Stomach (tissue), 9 donors: Measurements from ENCODE around the gene MCF2L. TPM values are rescaled to one million over a fixed set of nuclear protein-coding genes. Genes with fewer than 3 reads are reported as not detected.
A peak's percentile ranks its signal among the peaks of the same experiment; 100 is the strongest.

Source experiments
- DNase-seq, 2 donors: peaks; one replicate each; pipeline versions ENCODE4 v3.0.0 to v3.0.0-alpha.2; 2013 to 2019
- H3K27ac ChIP-seq, 5 donors: fragments of 200-600 bp in 4 of 5; sonication (generic) in 4 of 5; one replicate each; pipeline ENCODE4 v1.5.1; 2013 to 2019; ENCODE audit warnings: mild to moderate bottlenecking in 1 of 5, moderate library complexity in 1 of 5
- H3K27me3 ChIP-seq, 3 donors: fragments of 200-600 bp; sonication (generic); one replicate each; pipeline ENCODE4 v1.5.1; 2017 to 2019; ENCODE audit warnings: mixed run types in 1 of 3
- H3K36me3 ChIP-seq, 4 donors: fragments of 200-600 bp; sonication (generic); 1 replicate in 3 of 4; 2 replicates in 1 of 4; pipeline ENCODE4 v1.5.1; 2016 to 2019
- H3K4me1 ChIP-seq, 4 donors: fragments of 200-600 bp; sonication (generic); one replicate each; pipeline ENCODE4 v1.5.1; 2016 to 2019
- H3K4me3 ChIP-seq, 4 donors: fragments of 200-600 bp; sonication (generic) in 3 of 4; one replicate each; pipeline ENCODE4 v1.5.1; 2016 to 2019; ENCODE audit warnings: mild to moderate bottlenecking in 1 of 4
- H3K9me3 ChIP-seq, 4 donors: fragments of 200-600 bp; sonication (generic); one replicate each; pipeline ENCODE4 v1.5.1; 2016 to 2019
- EP300 ChIP-seq: sonication (generic); formaldehyde crosslinking; IDR thresholded peaks from one replicate; pipeline ENCODE4 v1.6.1; 2017; ENCODE audit warnings: antibody characterized with exemption
- POLR2A ChIP-seq, 4 donors: fragments of 450-650 bp; IDR thresholded peaks; one replicate each; pipeline ENCODE4 v1.6.1; 2016; ENCODE audit warnings: antibody characterized with exemption in 4 of 4, control low read depth in 2 of 4, mild to moderate bottlenecking in 1 of 4, moderate library complexity in 1 of 4
- POLR2AphosphoS5 ChIP-seq, 3 donors: sonication (generic); formaldehyde crosslinking; IDR thresholded peaks; one replicate each; pipeline ENCODE4 v1.6.1; 2016; ENCODE audit warnings: antibody characterized with exemption in 3 of 3
- WGBS, 5 donors: extraction: QIAGEN DNeasy Blood & Tissue Kit in 3 of 5; methylation state at CpG; one replicate each; pipeline versions ENCODE4 v1.1.5 to v1.1.7; 2013 to 2018; 5-methylcytosine and 5-hydroxymethylcytosine counted together
- intact Hi-C: fragments of 100-400 bp; cut with DNase I; formaldehyde crosslinking; loops from one replicate; pipeline ENCODE4 v1.15.1; 2023; ENCODE audit warnings: low total_unique reads
- polyA plus RNA-seq, 3 donors: library from polyadenylated mRNA; stranded (reverse); fragments of 200-250 nt; gene quantifications; one replicate each; pipeline ENCODE4 v1.2.3, GENCODE V29; 2013
- total RNA-seq, 5 donors: library from RNA; depleted of rRNA; stranded (reverse); fragments of >200 nt; gene quantifications; one replicate each; pipeline versions ENCODE4 v1.1.0 to v1.2.3, GENCODE V29; 2014 to 2016
- TF ChIP-seq, protein P1 (sequence below), 7 experiments: fragments of 450-650 bp in 4 of 7; fragments of 200-600 bp in 3 of 7; sonication (generic) in 3 of 7; IDR thresholded peaks; one replicate each; pipeline ENCODE4 v1.5.1; 2016 to 2019; ENCODE audit warnings: antibody characterized with exemption in 7 of 7, control low read depth in 2 of 7, mild to moderate bottlenecking in 1 of 7
- donor health status: healthy with polysubstance abuse.
- donor health status: Bipolar disorder and iron deficiency.
- donor health status: healthy.

The MCF2L gene
- total and polyA plus RNA-seq, 8 donors, result 10.8 to 363 (median 39.4) TPM

DNA sequence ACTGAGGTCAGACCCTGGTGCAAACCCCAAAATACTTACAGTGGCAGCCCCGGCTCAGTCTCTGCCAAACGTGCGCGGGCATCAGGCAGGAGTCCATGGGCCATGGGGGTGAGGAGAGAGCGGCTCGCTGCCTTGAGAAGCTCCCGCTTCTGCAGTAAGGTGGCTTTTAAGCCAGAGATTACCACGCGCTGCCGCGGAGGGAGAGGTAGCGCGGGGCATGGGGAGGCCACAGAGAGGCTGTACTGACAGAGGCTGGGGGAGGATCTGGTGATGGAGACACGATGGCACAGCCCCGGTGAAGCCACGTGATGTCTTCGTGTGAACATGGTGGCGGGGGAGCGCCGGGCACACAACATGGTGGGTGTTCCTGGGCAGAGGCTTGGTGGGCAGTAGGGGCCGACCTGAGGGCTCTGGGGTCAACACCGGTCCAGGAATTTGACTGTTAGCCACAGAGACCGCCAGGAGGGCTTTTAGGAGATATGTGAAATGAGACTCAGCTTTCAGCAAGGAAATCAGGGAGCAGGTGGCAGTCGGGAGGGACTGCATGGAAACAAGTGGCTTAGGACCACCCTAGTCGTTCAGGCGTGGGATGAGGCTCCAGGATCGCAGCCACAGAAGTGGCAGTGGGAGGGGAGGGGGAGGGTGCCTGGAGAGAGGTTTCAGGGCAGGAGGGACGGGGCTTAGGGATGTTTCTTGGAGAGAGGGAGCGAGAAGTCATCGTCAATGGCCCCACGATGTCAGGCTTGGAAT is 24.1 kb downstream of the MCF2L start:
- DNase-seq, result no peak
- H3K27ac ChIP-seq, result no peak overlapping the region
- TF ChIP-seq, protein P1, sequence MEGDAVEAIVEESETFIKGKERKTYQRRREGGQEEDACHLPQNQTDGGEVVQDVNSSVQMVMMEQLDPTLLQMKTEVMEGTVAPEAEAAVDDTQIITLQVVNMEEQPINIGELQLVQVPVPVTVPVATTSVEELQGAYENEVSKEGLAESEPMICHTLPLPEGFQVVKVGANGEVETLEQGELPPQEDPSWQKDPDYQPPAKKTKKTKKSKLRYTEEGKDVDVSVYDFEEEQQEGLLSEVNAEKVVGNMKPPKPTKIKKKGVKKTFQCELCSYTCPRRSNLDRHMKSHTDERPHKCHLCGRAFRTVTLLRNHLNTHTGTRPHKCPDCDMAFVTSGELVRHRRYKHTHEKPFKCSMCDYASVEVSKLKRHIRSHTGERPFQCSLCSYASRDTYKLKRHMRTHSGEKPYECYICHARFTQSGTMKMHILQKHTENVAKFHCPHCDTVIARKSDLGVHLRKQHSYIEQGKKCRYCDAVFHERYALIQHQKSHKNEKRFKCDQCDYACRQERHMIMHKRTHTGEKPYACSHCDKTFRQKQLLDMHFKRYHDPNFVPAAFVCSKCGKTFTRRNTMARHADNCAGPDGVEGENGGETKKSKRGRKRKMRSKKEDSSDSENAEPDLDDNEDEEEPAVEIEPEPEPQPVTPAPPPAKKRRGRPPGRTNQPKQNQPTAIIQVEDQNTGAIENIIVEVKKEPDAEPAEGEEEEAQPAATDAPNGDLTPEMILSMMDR (IDR thresholded peaks at IDR 0.05), result no peak
- TF ChIP-seq POLR2AphosphoS5 (IDR thresholded peaks at IDR 0.05), result no peak
- no peak for TF ChIP-seq EP300
- no peak for TF ChIP-seq POLR2A (IDR thresholded peaks at IDR 0.05)
- peaks cover 0 to 21% (median 0%) of the 10 kb centered on the region in 3 donors for H3K27me3 ChIP-seq
- H3K9me3 ChIP-seq, result no peaks in the 10 kb centered on the region
- WGBS, 5 donors, result 89 to 93% (median 90%) methylated on average over 28 to 31 of the region's 31 CpGs
- peaks cover 30 to 53% (median 43%) of the 10 kb centered on the region in 4 donors for H3K4me1 ChIP-seq
- intact Hi-C loops, result no loop called here
- no peaks in the 10 kb centered on the region for H3K36me3 ChIP-seq
- no peak overlapping the region for H3K4me3 ChIP-seq

DNA sequence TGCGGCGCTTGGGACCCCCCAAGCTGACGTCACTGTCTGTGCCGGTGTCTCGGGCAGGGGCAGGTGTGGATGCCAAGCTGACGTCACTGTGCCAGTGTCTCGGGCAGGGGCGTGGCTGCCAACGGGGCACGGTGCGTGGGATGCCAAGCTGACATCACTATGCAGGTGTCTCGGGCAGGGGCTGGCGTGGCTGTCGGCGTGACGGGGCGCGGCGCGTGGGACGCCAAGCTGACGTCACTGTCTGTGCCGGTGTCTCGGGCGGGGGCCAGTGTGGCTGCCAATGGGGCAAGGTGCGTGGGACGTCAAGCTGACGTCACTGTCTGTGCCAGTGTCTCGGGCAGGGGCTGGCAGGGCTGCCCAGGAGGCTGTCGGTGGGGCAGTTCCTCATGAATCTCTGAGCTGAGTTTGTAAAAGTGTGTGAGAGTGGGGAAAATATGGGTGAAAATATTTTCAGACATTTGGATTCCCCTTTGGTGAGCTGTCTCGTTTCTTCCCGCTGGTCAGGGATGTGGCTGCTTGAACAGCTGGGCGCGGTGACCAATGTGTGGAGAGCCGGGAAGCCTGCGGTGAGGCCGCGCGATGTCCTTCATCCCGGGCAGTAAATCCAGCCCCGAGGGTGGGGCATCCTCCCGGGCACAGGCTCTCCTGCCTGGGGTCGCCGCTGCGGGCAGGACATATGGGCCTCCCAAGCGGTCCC is 25.2 kb downstream of the MCF2L start:
- Histone ChIP-seq H3K4me3 (no peak overlapping the region), H3K36me3 (no peaks in the 10 kb centered on the region), H3K27ac (no peak overlapping the region), H3K27me3 (peaks cover 0 to 21% (median 0%) of the 10 kb centered on the region in 3 donors), H3K4me1 (peaks cover 39 to 59% (median 52%) of the 10 kb centered on the region in 4 donors), H3K9me3 (no peaks in the 10 kb centered on the region)
- 76 to 89% (median 83%) methylated on average over 22 to 46 of the region's 46 CpGs for WGBS, 5 donors
- DNase-seq, result no peak
- intact Hi-C loops, result no loop called here
- no peak for TF ChIP-seq POLR2AphosphoS5 (IDR thresholded peaks at IDR 0.05)
- TF ChIP-seq EP300, result no peak
- TF ChIP-seq POLR2A (IDR thresholded peaks at IDR 0.05), result no peak
- TF ChIP-seq, protein P1 (IDR thresholded peaks at IDR 0.05), result no peak

DNA sequence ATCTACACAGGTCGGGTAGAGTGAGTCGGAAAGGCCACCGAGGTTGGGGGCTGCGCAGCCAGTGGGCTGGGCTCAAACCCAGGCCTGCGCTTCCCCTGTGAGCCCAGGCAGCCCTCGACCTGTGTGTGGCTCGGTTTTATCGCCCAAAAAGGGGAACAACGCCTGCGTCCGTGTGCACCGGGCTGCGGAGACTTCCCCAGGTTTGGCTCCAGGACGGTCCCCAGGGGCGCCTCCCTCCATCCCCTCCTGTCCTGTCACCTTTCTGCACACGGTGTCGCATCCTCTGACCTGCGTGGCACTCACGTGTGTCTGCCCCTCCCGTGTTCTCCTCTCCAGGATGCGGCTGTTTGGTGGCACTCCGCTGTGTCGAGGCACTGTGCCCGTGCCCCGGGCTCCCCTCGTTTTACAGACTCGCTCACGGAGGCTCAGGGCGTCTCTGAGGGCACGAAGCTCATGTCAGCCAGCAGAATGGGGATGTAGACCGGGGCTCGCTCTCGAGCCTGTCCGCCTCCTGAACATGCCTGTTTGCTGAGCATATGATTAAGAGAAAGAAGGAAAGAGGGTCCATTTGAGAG is 25.9 kb downstream of the MCF2L start:
- 83 to 91% (median 91%) methylated on average over 26 to 34 of the region's 34 CpGs for WGBS, 5 donors
- peak overlapping the region in 4 of 5 donors; percentile 53 to 82 (median 72) for H3K27ac ChIP-seq
- H3K36me3 ChIP-seq, result no peaks in the 10 kb centered on the region
- intact Hi-C loops, result no loop called here
- H3K9me3 ChIP-seq, result no peaks in the 10 kb centered on the region
- H3K4me3 ChIP-seq, result no peak overlapping the region
- no peak for DNase-seq
- H3K4me1 ChIP-seq, result peaks cover 39 to 57% (median 52%) of the 10 kb centered on the region in 4 donors
- H3K27me3 ChIP-seq, result peaks cover 0 to 27% (median 0%) of the 10 kb centered on the region in 3 donors
- TF ChIP-seq, protein P1 (IDR thresholded peaks at IDR 0.05), result no peak
- TF ChIP-seq POLR2A (IDR thresholded peaks at IDR 0.05) (no peak), POLR2AphosphoS5 (IDR thresholded peaks at IDR 0.05) (no peak), EP300 (no peak)

DNA sequence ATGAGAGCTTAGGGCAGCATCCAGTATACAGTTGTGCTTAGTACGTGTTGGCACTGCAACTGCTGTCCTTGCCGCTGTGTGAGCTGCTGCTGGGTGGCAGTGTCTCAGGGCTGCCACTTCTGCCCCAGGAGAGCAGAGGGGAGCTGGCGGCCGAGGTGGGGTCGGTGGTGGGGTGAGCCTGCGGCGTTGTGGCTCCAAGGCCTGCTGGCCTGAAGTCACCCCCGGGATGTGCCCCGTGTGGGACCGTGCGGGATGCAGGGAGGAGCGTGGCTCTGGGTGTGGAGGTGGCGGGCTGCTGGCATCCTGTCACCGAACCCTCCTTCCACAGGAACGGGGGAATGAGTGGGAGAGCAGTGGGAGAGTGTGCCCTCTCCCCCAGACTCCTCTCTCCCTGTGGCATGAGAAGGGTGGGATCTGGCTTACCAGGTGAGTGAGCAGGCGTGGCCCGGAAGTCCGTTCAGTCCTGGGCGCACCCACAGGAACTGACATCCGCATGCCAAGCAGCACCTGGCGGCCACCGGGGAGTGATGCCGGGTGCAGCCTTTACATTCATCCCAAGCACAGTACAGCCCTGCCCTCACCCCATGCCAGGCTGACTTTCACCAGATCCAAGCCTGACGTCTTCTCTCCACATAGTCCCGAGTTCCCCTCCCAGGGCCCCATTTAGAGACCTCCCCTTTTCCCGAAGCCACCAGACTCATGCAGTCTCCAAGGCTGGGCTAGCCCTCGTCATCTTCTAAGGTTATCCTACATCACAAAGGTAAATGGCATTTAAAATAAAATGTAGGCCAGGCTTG is 26.6 kb downstream of the MCF2L start:
- DNase-seq, result peak; percentile 75 to 83
- Histone ChIP-seq H3K9me3 (no peaks in the 10 kb centered on the region), H3K36me3 (no peaks in the 10 kb centered on the region), H3K27me3 (peaks cover 0 to 33% (median 0%) of the 10 kb centered on the region in 3 donors), H3K27ac (peak overlapping the region; percentile 53 to 82 (median 77)), H3K4me3 (no peak overlapping the region), H3K4me1 (peaks cover 33 to 56% (median 48%) of the 10 kb centered on the region in 4 donors)
- 43 to 61% (median 51%) methylated on average over 20 to 27 of the region's 27 CpGs for WGBS, 5 donors
- intact Hi-C loops, result no loop called here
- TF ChIP-seq, protein P1 (IDR thresholded peaks at IDR 0.05), result peak in 4 of 7 experiments; percentile 25 to 44 (median 30)
- TF ChIP-seq POLR2A (IDR thresholded peaks at IDR 0.05), result no peak
- TF ChIP-seq EP300, result no peak
- peak in 2 of 3 donors; percentile 36 to 65 for TF ChIP-seq POLR2AphosphoS5 (IDR thresholded peaks at IDR 0.05)
